GM19025 (cell line): ENCODE results near the gene NFYC.
A peak's percentile ranks its signal among the peaks of the same experiment; 100 is the strongest.

Experiments
- ATAC-seq: cut with Tn5 transposase; IDR thresholded peaks from one replicate; pipeline ENCODE4 v1.9.1; 2021; ENCODE audit warnings: mild to moderate bottlenecking, low read depth, moderate library complexity; ENCODE audit not compliant: unreplicated experiment

The NFYC gene

DNA sequence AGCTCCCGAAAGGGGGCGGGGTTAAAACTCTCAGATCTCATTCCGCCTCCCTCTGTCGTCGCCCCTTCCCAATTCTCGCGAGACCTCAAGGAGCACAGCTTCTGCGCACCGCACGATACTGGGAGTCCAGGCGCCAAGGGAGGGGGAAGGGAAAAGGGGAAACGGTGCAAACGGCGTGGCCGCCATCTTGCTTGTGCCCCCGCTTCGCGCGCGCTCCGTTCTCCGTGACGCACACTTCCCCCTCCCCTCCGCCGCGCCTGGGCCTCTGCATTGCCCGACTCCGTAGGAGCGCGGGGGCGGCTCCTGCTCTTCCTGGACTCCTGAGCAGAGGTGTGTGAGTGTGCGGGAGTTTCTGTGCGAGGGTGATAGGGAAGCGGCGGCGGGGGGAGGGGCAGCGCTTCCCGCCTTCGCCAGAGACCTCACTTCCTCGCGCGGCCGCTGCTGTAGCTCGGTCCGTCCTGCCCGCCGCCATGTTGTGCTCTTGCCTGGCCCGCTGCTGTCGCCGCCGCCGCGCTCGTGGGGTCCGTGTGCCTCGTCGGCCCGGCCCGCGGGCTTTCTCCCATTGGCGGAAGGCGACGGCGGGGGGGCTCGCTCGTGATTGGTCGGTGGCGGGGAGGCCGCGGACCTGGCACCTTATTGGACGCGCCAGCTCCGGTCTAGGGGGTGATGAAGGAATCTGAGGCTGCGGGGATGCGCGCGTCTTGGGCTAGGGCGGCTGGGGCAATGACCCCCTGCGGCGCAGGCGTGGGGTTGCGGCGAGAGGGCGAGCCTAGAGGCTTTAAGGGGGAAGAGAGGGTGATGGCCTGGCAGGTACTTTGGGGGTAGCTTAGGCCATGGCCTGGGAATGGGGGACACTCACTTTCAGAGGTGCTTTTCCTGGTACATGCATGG is at the start of gene NFYC:
NFYC (plus strand) TSS at position 167 of the 891 bp plus-strand sequence. CDS start 47,140 bp downstream, outside the sequence.
- ATAC-seq, result peak; percentile 75

DNA sequence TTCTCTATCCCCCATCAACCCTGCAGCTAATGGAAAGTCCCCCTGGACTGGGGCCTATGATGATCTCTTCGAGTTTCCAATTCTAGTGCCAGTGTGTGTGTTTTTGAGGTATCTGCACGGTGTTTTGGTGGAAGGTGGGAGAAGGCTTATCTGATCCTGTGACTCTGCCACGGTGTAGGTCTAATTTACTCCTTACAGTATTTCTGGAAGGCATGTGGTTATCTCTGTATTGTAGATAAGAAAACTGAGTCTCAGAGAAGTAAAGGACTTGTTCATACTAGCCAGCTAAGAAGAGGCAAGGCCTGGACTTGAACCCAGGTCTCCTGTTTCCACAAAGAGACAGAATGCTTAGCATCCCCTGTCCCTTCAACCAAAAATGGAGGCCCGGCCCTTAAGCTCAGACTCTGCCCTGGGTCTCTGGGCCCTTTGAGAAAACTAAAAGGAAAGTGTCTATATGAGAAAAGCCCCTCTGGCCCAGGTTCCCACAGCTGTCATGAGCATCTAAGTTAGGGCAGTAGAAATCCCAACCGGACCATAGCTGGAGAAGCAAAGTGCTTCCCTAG is 46.3 kb upstream of the NFYC start:
- no peak for ATAC-seq

DNA sequence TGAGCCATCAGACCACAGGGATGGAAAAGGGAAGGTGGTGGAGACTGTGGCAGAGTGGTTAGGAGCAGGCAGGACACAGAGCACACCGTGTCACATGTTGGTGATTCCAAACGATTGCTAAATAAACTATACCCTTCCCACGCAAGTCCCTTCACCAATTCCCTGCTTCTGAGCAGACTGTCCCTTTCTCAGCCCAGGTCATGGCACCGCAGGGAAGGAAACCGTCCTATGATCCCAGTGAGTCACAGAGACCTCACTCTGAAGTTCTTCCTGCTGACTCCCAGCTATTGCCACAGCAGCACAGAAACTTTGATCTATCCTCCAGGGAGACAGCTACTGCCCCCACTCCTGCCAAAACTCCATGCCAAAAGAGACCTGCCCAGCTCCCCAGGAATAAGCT is 45.2 kb upstream of the NFYC start:
- ATAC-seq, result no peak

DNA sequence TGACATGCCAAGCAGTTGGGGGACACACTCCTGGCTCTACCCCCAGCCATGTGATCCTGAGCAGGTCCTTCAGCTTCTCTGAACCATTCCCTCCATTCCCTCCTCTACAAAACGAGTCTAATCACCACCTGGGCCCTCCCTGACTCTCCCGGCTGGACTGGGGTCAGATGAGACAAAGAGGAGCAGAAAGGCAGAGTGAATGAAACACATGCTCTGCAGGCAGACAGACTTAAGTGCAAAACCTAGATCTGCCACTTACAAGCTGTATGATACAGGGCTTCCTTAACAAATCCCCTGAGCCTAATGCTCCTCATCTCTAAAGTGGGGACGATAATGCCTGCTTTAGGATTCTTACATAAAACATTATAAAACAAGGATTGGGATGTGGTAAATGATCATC is 43.3 kb upstream of the NFYC start:
- no peak for ATAC-seq

DNA sequence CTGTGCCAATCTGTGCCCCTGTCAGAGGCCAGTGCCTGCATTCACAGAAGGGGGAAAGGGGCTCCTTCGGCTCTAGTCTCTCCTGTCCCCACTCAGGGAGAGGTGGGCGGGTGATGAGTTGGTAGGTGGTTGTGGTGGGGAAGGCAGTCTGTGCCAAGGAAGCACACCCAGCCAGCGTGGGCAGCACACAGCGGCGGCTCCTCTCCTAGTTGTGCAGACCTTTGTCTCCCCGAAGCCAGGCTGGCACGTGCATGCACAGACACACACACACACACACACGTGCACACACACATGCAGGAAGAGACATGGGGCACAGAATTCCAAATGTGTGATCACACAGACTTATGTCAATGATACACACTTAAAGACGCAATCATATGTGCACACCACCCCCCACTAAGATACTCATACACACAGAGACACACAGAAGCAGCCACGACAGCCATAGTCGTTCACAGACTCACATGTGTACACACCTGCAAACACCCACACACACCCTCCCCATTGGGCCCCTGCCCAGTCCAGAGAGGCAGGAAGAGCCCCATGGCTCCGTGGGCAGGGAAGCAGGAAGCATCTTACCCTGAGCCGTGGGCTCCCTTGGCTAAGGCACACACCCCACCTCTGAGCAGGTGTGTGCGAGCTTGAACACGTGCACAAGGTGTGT is 42.4 kb upstream of the NFYC start:
- no peak for ATAC-seq

DNA sequence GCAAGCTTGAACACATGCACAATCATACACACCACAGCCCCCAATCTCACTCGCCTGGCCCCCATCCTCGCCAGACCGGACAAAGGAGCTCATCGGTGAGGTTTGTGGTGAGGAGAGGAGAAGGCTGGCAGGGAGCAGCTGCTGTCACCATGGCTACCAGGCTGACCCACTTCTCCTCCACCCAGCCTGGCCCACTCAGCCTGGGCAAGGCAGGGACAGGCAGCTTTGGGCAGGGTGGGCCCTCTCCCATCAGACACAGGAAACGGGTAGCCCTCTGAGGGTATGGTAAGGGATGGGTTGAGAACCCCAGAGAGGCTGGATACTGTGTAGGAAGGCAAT is 41.9 kb upstream of the NFYC start:
- no peak for ATAC-seq

DNA sequence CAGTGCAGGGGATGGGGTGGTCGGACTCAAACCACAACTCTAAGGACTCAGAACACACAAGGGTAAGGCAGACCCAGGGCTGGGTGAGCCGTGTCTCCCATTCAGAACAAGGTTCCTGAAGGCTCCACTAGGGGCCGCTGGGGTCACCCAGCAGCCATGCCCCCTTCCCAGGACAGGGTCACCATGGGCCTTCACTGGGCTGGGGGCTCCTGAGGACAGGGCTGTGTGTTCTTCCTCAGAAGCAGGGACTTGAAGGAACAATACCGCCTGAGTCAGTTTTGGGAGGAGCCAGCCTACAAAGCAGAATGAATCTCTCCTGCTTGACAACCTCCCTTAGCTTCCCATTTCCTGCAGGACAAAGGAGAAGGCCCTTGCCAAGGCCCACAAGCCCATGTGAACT is 41.4 kb upstream of the NFYC start:
- ATAC-seq, result no peak

DNA sequence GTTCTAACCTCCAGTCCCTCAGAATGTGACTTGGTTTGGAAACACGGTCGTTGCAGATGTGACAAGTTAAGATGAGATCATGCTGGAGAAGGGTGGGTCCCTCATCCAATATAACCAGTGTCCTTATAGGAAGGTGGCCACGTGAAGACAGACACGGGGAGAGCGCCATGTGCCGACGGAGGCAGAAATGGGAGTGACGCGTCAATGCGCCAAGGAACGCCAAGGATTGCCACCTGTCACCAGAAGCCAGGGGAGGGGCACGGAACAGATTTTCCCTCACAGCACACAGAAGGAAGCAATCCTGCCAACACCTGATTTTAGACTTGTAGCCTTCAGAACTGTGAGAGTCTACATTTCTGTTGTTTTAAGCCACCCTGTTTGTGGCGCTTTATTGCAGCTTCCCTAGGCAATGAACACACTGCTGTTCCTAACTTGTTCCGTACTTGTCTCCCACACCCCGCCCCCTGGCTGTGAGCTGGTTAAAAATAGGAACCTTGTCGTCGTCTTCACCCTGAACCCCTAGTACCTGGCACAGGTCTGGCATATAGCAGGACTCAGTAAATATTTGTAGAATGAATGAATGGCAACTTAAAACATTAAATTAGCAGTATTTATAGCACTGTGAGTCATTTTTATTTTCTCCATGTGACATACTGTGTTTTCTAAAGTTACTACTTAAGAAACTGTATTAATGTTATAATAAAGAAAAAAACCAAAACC is 40.2 kb upstream of the NFYC start:
- ATAC-seq, result no peak

DNA sequence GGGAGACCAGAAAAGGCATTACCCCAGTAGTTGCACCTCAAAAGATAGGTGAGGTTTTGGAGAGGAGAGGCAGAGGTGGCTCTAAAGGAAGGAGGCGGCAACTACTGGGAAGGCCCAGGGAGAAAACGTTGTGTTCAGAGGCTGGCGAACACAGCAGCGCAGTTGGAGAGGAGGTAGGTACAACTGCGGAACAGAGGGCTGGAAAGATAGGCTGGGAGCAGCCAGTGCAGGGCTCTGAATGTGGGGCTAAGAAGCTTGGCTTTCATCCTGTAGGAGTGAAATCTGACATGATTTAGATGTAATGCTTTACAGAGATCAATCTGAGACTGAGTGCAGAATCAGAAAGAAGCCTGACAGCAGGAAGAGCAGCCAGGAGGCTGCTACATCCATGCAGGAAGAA is 39.0 kb upstream of the NFYC start:
- ATAC-seq, result no peak

DNA sequence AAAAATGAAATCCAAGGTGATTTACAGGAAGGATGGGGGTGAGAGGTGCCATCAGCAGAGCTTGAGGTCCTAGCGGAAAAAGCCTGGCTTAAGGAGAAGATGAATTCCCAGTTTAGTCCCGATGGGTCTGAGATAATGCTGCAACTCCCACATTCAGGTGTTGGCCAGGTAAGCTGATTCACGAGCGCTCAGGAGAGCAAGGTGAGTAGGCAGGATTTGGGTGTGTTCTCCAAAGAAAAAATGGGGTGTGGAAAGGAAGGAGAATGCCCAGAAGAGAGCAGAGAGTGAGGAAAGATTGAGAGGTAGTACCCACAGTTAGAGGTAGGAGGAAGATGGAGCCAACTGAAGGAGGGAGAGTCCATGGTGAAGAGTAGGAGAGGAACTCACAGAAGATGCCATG is 38.5 kb upstream of the NFYC start:
- ATAC-seq, result no peak

DNA sequence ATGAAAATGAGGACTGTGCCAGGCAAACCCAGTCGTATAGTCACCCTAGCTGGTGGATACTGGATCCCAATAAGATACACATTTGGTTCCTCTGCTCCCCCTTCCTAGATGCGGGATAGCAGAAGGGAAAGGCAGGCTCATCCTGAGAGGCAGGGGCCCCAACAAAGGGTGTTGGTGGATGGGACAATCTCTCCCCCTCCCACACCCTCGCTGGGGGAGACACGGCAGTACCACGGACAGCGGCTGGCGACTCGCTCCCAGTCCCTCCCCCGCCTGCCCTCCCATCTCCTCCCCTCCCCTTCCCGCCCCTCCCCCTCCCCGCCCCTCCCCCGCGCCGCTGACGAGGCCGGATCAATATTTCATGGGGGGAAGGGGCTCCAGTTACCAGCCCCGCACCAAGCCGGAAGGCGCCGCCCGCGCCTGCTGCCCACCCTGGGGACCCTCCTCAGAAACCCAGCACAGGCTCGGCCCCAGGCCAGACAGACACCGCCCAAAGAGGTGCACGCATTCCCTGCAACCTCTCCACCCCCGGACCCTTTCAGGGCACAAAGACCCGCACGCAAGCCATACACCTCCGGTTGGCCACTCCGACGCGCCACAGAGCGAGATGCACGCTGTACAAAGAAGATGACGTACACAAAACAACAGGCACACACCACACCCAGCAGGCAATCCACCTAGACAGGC is 37.5 kb upstream of the NFYC start:
- ATAC-seq, result no peak

DNA sequence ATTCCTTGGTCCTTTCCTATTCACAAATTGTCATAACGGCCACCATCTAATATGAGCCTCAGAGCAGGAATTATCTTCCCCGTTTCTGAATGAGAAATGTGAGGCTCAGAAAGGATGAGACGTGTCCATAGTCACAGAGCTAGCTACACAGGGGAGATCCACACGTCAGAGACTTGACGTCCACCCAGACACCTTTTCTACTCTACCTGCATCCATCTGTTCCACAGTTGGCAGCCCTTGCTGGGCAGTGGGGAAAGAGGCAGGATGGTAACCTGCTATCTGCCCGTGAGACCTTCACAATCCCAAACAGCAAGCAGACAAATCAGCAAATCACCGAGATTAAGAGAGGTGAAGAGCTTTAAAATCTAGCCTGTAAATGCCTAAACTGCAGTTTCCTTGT is 34.5 kb upstream of the NFYC start:
- ATAC-seq, result no peak

DNA sequence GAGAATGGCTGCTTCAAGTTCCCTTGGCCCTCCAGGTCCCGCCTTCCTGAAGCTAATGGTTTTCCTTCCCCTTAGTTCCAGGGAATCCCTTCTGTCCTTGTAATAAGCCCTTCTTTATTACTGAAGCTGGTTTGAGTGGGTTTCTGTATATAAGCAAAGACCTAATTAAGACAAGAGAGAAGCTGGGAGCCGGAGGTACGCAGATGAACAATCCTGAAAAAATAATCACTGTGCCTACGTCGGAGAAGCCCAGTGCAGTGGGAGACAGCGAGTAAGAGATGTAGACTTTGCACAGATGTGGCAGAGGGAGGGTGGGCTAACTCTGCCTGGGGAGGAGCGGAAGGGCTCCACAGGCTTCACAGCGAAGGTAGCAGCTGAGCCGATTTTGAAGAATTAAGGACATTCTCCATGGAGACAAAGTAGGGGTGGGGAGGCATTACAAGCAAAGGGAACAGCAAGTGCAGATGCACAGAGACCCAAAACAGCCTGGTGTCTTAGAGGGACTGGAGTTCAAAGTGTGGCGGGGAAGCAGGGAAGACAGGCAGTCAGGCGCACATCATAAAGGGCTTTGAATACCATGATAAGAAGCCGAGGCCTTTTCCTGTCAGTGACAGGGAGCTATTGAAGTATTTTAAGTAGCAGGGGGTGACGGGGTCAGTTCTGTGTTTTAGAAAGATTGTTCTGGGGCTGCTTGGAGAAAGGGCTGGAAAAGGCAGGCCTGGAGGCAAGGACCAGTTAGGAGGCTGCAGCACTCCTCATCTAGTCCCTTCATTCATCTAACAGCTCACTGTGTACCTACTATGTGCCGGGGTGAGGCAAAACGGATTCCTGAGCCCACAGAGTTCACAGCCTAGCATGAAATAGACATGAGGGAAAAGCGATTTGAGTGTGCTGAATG is 32.5 kb upstream of the NFYC start:
- no peak for ATAC-seq

DNA sequence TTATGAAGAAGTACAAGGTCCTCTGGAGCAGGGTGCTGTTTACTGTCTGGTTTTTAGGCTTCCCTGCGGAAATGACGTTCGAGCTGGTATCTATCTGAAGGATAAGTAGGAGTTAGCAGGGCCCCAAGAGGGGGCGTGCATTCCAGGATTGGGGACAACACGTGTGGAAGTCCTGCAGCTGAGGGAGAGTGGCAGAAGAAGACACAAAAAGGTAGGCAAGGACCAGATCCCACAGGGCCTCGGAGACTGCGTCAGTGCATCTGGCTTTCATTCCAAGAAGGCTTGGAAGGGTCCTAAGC is 31.9 kb upstream of the NFYC start:
- ATAC-seq, result no peak

DNA sequence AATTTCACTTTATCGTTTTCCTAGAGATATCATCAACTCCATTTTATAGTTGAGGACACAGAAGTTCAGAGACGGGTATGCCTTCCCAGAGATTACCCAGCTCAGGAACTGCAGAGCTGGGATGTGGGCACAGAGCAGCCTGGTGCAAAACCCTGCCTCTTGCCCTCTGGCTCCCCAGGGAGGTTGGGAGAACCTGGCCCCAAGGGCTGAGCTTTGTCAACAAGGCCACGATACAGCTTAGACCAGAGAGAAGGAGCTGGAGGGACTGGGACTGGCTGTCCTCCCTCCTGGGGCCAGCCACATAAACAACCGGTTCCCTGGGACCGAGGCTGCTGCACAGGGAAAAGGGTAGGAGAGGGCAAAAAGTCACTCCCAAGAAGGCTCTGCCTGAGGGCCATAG is 29.8 kb upstream of the NFYC start:
- ATAC-seq, result no peak

DNA sequence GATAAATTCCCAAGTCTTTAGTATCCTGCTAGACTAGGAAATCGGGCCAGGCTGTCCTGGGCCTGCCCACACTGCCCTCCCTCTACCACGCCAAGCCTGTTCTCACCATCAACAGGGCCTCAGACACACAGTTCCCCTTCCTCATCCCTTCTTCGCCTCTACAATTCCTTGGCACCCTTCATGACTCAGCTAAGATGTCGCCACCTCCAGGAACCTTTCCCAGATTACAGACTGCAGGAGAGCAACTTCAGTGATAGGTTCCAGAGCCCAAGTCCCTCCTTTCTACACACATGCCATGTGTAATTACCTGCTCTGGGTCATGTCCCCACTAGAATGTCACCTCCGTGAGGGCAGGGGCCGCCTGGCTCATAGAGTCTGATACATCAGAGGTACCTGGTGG is 29.4 kb upstream of the NFYC start:
- no peak for ATAC-seq

DNA sequence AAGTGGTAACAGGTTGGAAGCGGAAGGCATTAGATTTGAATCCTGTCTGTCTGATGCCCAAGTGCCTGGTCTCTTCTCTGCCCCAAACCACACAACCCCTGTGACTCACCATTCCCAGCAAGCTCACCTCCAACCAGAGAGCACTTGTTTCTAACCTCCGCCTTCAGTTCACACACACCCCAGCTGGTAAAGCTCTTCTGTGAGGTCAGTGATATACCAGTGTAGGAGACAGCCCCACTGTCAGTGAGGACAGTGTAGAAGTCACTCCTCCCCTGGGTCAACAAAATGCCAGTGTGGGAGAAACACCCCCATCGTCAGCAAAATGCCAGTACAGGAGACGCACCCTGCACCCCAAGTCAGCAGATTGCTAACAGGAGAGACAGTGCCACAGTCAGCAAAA is 28.6 kb upstream of the NFYC start:
- ATAC-seq, result no peak

DNA sequence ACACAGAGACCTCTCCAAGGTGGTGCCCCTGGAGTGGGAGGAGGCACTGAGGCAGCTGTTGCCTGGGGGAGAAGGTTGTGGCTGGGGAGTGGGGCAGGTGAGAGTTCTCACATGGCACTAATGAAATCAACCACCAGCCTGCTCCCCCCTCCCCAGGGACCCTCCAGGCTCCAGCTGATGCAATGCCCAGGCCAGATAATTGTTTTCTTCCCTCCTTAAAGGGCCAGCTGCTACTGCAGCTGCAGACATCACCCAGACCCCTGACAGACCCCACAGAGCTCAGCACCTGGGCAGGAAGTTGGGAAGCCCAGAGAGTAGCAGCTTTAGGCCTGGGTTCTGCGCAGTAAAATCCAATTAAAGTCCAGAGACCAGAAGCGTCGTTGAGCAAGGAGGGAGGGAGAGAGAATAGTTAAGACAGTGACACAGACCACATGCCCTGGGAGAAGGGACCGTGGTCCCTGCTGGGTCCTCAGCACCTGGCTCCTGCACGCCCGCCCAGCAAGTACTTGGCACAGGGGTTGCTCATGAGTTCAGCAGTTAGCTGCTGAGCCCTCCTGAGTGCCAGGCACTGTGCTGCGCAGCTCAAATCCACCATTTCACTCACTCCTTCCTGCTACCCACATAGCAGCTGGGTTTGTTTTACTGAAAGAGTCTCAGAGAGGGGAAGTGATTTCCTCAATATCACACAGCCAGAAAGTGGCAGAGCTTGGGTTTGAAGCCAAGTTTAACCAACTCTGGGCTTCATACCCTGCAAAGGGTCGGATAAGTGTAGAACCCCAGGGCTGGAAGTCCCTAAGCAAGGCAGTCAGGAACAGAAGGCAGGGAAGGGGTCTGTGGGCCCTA is 28.0 kb upstream of the NFYC start:
- ATAC-seq, result no peak

DNA sequence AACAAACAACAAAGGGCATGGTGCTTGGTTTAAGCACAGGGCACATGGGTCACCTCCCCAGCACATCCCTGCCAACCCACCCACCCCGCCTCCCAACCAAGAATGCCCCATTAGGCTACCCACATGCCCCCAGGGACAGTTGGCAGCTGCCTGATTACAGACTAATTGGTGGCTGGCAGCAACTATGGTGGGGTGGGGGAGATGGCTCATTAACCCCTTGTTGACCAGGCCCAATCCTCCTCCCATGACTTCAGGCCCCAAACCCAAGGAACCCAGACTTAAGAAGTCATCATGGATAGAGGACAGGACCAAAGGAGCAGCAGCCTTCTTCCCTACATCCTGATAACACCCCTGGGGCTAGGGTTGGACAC is 27.4 kb upstream of the NFYC start:
- no peak for ATAC-seq
